Adrenal gland (tissue), 5 donors: Measurements from ENCODE around the gene SPAG9.

Source experiments
- POLR2A ChIP-seq, 2 donors: fragments of 450-650 bp; IDR thresholded peaks; one replicate each; pipeline ENCODE4 v1.6.1; 2017; ENCODE audit warnings: antibody characterized with exemption in 2 of 2, mild to moderate bottlenecking in 2 of 2, moderate library complexity in 1 of 2
- TF ChIP-seq, protein P1 (sequence below), 6 experiments: fragments of 450-650 bp in 4 of 6; fragments of 200-600 bp in 2 of 6; sonication (generic) in 1 of 6; IDR thresholded peaks; 1 replicate in 5 of 6; 2 replicates in 1 of 6; pipeline versions ENCODE4 v1.5.1 to v1.8.0; 2016 to 2021; ENCODE audit warnings: antibody characterized with exemption in 6 of 6, mild to moderate bottlenecking in 2 of 6, moderate library complexity in 1 of 6
- donor health status: DM: no; HTN: no; CAD: no.

DNA sequence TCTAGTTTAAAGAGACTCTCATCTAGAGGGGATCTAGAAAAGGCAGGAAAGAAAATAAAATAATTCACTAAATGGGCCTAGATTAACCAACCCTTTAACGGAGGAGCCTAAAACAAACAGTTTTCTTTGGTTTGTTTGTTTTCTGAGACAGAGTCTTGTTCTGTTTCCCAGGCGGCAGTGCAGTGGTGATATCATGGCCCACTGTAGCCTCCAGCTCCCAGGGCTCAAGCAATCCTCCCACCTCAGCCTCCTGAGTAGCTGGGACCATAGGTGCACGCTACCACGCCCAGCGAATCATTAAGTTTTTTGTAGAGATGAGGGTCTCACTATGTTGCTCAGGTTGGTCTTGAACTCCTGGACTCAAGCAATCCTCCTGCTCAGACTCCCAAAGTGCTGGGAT is 132.2 kb downstream of the SPAG9 start:
- no peak for TF ChIP-seq POLR2A (IDR thresholded peaks at IDR 0.05)
- TF ChIP-seq, protein P1, sequence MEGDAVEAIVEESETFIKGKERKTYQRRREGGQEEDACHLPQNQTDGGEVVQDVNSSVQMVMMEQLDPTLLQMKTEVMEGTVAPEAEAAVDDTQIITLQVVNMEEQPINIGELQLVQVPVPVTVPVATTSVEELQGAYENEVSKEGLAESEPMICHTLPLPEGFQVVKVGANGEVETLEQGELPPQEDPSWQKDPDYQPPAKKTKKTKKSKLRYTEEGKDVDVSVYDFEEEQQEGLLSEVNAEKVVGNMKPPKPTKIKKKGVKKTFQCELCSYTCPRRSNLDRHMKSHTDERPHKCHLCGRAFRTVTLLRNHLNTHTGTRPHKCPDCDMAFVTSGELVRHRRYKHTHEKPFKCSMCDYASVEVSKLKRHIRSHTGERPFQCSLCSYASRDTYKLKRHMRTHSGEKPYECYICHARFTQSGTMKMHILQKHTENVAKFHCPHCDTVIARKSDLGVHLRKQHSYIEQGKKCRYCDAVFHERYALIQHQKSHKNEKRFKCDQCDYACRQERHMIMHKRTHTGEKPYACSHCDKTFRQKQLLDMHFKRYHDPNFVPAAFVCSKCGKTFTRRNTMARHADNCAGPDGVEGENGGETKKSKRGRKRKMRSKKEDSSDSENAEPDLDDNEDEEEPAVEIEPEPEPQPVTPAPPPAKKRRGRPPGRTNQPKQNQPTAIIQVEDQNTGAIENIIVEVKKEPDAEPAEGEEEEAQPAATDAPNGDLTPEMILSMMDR (IDR thresholded peaks at IDR 0.05), result no peak
